ENCODE results near the gene KRT2. TPM values are rescaled to one million over a fixed set of nuclear protein-coding genes. Genes with fewer than 3 reads are reported as not detected.

Gene KRT2
- total and polyA plus RNA-seq, 9 of the 15 experiments (the other 6 are each of a cell fraction or from before 2014, with no cell fraction given): 0.03 to 0.69 (median 0.07) TPM; not detected in 2

GRCh38 chr12:52662093-52662917 is 10.3 kb upstream of the KRT2 start (continued):
- TF ChIP-seq CHD7 (IDR thresholded peaks at IDR 0.05; ENCODE audit: low read depth, low read length) (no peak), SMAD3 (CRISPR knock-in tag; conservative IDR thresholded peaks at IDR 0.05) (peak; percentile 89), ZNF639 (CRISPR knock-in tag; conservative IDR thresholded peaks at IDR 0.05 in 1 of 2, IDR thresholded peaks at IDR 0.05 in 1 of 2) (peak in 1 of 2 experiments; percentile 92; a peak in 2 of 4 replicates), KLF16 (IDR thresholded peaks at IDR 0.05) (peak; percentile 97), ZBTB11 (CRISPR knock-in tag; IDR thresholded peaks at IDR 0.05) (peak in 1 of 3 experiments; percentile 70; a peak in 1 of 6 replicates), SAFB (IDR thresholded peaks at IDR 0.05; ENCODE audit: borderline replicate concordance, low read depth, low read length) (no peak)

Measured in K562 (cell line).